ENCODE data around the gene IP6K1. TPM values are rescaled to one million over a fixed set of nuclear protein-coding genes. Genes with fewer than 3 reads are reported as not detected.

The IP6K1 gene
- total RNA-seq, 2 experiments from 2014 or later, result 33.3 to 36.0 TPM

- Histone ChIP-seq H3K9me3 (ENCODE audit: control insufficient read depth in 1 of 2, insufficient read depth in 1 of 2, low read length in 2 of 2) (no peaks in the 10 kb centered on the region), H3K4me1 (ENCODE audit: insufficient read depth, low read length) (no peaks in the 10 kb centered on the region), H3K27me3 (ENCODE audit: control insufficient read depth in 1 of 2, insufficient read depth in 2 of 2, low read length in 2 of 2) (no peaks in the 10 kb centered on the region), H3K36me3 (ENCODE audit: insufficient read depth, low read length) (peaks cover 67% of the 10 kb centered on the region), H3K27ac (ENCODE audit: low read depth in 1 of 2, low read length in 2 of 2) (no peak overlapping the region), H3K4me3 (ENCODE audit: low read length) (no peak overlapping the region)
- TF ChIP-seq CTCF (IDR thresholded peaks at IDR 0.05), result no peak
- no peaks in the 10 kb centered on the region for H3K27me3 Mint-ChIP-seq
- H3K27ac Mint-ChIP-seq, result no peak overlapping the region
- H3K9me3 Mint-ChIP-seq, result no peaks in the 10 kb centered on the region
- intact Hi-C loops (cut with DNase I, micrococcal nuclease), result no loop called here
- no peak for DNase-seq
- ChIA-PET CTCF (interaction anchor here (0.5 kb wide), 1 partner anchor 12 kb away, joined by 3 read pairs; no protein-coding TSS in a partner anchor), POLR2A (no interaction called here)
- H3K4me3 Mint-ChIP-seq, result no peak overlapping the region
- peaks cover 71% of the 10 kb centered on the region for H3K36me3 Mint-ChIP-seq (ENCODE audit: low read depth)
- ATAC-seq (ENCODE audit: poor library complexity), result no peak
- no peaks in the 10 kb centered on the region for H3K4me1 Mint-ChIP-seq (ENCODE audit: low read depth)
Measured at GRCh38 chr3:49732597-49732996, 53.7 kb downstream of the IP6K1 start.

GRCh38 chr3:49729966-49730609 lies 56.3 kb downstream of the IP6K1 start:
- Mint-ChIP-seq H3K4me3 (no peak overlapping the region), H3K27ac (no peak overlapping the region), H3K36me3 (ENCODE audit: low read depth) (peaks cover 58% of the 10 kb centered on the region), H3K9me3 (no peaks in the 10 kb centered on the region), H3K27me3 (no peaks in the 10 kb centered on the region), H3K4me1 (ENCODE audit: low read depth) (no peaks in the 10 kb centered on the region)
- no peaks in the 10 kb centered on the region for H3K27me3 ChIP-seq (ENCODE audit: control insufficient read depth in 1 of 2, insufficient read depth in 2 of 2, low read length in 2 of 2)
- H3K4me1 ChIP-seq (ENCODE audit: insufficient read depth, low read length), result peaks cover under 1% of the 10 kb centered on the region
- intact Hi-C loops (cut with DNase I, micrococcal nuclease), result no loop called here
- peaks cover 57% of the 10 kb centered on the region for H3K36me3 ChIP-seq (ENCODE audit: insufficient read depth, low read length)
- DNase-seq (no peak), ATAC-seq (ENCODE audit: poor library complexity) (no peak)
- CTCF ChIA-PET, result no interaction called here
- H3K4me3 ChIP-seq (ENCODE audit: low read length), result no peak overlapping the region
- H3K9me3 ChIP-seq (ENCODE audit: control insufficient read depth in 1 of 2, insufficient read depth in 1 of 2, low read length in 2 of 2), result no peaks in the 10 kb centered on the region
- H3K27ac ChIP-seq (ENCODE audit: low read depth in 1 of 2, low read length in 2 of 2), result no peak overlapping the region
- POLR2A ChIA-PET, result no interaction called here
- TF ChIP-seq CTCF (IDR thresholded peaks at IDR 0.05), result no peak

- peaks cover 16% of the 10 kb centered on the region for H3K4me1 ChIP-seq (ENCODE audit: insufficient read depth, low read length)
- no peak overlapping the region for H3K4me3 Mint-ChIP-seq
- H3K9me3 ChIP-seq (ENCODE audit: control insufficient read depth in 1 of 2, insufficient read depth in 1 of 2, low read length in 2 of 2), result no peaks in the 10 kb centered on the region
- no peak overlapping the region for H3K4me3 ChIP-seq (ENCODE audit: low read length)
- DNase-seq (no peak), ATAC-seq (ENCODE audit: poor library complexity) (no peak)
- H3K36me3 ChIP-seq (ENCODE audit: insufficient read depth, low read length), result peaks cover 41% of the 10 kb centered on the region
- H3K27me3 ChIP-seq (ENCODE audit: control insufficient read depth in 1 of 2, insufficient read depth in 2 of 2, low read length in 2 of 2), result no peaks in the 10 kb centered on the region
- no peak overlapping the region for H3K27ac Mint-ChIP-seq
- H3K36me3 Mint-ChIP-seq (ENCODE audit: low read depth), result peaks cover 59% of the 10 kb centered on the region
- intact Hi-C loops (cut with DNase I, micrococcal nuclease), result no loop called here
- H3K9me3 Mint-ChIP-seq, result no peaks in the 10 kb centered on the region
- ChIA-PET CTCF (no interaction called here), POLR2A (no interaction called here)
- H3K27ac ChIP-seq (ENCODE audit: low read depth in 1 of 2, low read length in 2 of 2), result no peak overlapping the region
- TF ChIP-seq CTCF (IDR thresholded peaks at IDR 0.05), result no peak
- H3K27me3 Mint-ChIP-seq, result no peaks in the 10 kb centered on the region
- peaks cover 17% of the 10 kb centered on the region for H3K4me1 Mint-ChIP-seq (ENCODE audit: low read depth)
Measured at GRCh38 chr3:49727924-49728361, 58.4 kb downstream of the IP6K1 start.

Measured in CD4-positive, alpha-beta T cell (primary cell).